ENCODE results near the gene LCOR.
"Not testable (repeated sequence)": the region's sequence is repeated elsewhere in the genome, so short reads cannot be mapped to it uniquely, and the experiment has no call there.

LCOR gene

DNA sequence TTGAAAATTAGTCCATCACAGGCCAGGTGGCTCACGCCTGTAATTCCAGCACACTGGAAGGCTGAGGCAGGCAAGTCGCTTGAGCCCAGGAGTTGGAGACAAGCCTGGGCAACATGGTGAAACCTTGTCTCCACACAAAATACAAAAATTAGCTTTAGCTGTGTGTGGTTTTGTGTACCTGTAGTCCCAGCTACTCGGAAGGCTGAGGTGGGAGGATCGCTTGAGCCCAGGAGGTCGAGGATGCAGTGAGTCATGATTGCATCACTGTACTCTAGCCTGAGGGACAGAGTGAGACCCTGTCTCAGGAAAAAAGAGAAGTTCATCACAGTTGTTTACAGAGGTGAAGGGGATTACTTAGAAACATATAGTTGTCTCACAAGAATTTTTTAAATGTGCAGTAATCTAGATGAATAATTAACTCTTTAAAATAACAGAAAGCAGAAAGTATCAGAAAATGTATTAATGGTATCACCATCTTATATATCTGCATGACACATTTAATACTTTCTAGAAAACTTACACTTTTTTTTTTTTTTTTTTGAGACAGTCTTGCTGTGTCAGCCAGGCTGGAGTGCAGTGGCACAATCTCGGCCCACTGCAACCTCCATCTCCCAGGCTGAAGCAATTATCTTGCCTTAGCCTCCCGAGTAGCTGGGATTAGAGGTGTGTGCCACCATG lies 8.9 kb downstream of the LCOR start:
- no peak for DNase-seq (ENCODE audit: low spot score)

DNA sequence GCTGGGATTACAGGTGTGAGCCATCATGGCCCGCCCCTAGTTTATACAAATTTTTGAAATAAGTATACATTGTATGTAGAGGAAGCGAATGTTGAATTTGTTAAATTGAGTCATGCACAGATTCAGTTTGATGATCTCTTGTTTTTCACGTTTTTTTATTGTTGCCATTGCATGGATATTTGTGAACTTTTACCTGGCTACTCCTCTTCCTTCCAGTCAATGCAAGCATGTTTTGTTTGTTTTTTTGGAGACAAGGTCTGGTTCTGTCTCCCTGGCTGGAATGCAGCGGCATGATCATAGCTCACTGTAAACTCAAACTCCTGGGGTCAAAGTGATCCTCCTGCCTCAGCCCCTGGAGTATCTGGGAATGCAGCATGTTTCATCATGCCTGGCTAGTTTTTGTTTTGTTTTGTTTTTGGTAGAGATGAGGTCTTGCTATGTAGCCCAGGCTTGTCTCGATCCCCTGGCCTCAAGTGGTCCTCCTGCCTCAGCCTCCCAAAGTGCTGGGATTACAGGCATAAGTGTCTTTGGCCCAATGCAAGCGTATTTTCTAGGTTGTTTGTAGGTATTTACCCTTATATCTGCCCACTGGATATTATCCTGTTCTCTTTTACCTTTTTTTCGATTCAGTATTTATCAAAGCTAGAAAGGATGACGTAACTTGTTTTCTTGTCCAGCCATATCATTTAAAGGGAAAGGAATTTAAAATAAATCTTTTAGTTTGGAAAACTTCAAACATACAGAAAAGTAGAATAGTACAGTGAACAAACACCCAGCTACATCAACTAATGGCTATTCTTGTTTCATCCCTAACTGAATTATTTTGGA lies 11.0 kb downstream of the LCOR start:
- DNase-seq (ENCODE audit: low spot score) = no peak

DNA sequence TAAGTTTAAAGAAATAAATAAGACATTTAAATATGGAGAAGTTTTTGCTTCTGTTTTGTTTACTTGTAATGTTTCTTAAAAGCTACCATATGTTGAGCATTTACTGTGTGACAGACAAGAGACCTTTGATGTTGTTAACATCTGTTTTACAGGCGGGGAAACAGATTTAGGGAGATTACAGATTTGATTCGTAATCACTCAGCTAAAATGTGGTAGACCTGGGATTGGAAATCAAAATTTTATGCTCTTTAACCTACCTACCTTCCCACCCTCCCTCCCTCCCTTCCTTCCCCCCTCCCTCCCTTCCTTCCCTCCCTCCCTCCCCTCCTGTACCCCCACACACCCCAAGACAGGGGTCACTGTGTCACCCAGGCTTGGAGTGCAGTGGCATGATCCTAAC lies 11.7 kb downstream of the LCOR start:
- no peak for DNase-seq (ENCODE audit: low spot score)

DNA sequence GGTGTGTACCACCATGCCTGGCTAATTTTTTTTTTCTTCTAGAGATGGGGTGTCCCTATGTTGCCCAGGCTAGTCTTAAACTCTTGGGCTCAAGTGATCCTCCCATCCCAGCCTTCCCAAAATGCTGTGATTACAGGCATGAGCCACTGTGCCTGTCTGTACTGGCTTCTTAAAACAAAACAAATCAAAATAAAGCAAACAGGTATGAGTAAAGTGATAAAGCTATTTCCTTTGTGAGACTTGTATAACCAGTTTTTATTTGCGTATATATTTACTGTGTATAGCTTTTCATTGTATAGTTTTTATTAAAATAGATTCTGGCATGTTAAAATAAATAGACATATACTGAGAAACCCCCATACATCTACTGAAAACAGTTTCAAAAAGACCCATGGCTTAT lies 14.3 kb downstream of the LCOR start:
- no peak for DNase-seq (ENCODE audit: low spot score)

DNA sequence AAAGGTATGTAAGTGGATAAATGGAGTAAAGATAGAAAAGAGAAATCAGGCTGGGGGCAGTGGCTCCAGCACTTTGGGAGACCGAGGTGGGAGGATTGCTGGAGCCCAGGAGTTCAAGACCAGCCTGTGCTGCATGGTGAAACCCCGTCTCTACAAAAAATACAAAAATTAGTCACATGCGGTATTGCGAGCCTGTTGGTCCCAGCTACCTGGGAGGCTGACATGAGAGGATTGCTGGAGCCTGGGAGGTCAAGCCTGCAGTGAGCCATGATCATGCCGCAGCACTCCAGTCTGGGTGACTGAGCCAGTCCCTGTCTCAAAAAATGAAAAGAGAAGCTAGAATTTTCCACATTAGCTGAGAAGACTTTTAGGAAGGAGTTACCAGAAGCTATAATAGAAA lies 14.8 kb downstream of the LCOR start:
- DNase-seq (ENCODE audit: low spot score) = no peak

DNA sequence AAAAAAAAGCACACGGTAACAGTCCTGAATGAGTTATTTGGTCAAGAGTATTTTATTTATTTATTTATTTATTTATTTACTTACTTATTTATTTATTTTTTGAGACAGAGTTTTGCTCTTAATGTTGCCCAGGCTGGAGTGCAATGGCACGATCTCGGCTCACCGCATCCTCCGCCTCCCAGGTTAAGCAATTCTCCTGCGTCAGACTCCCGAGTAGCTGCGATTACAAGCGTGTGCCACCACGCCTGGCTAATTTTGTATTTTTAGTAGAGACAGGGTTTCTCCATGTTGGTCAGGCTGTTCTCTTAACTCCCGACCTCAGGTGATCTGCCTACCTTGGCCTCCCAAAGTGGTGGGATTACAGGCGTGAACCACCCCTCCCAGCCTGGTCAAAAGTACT lies 15.3 kb downstream of the LCOR start:
- DNase-seq (ENCODE audit: low spot score) = not testable (repeated sequence)

DNA sequence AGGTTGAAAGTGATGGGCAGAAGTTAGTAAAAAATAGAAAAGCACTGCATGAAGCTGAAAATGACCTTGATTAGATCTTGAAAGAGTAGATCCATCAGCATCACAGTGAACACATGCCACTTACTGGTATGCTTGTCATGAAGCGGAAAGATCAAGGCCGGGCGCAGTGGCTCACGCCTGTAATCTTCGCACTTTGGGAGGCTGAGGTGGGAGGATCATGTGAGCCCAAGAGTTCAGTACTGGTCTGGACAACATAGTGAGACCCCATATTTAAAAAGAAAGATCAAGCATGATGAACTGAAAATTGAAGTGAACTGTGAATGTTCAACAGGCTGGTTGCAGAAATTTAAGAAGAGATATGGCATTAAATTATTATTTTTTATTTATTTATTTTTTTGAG lies 18.0 kb downstream of the LCOR start:
- no peak for DNase-seq (ENCODE audit: low spot score)

DNA sequence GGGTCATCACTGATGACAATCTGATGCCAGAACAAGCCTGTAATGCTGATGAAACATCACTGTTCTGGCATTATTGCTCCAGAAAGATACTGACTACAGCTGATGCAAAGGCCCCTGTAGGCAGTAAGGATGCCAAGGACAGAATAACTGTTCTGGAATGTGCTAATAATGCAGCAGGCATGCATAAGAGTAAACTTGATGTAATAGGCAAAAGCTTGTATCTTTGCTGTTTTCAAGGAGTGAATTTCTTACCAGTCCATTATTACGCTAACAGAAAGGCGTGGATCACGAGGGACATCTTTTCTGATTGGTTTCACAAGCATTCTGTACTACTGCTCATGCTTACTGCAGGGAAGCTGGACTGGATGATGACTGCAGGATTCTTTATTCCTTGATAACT lies 18.7 kb downstream of the LCOR start:
- DNase-seq (ENCODE audit: low spot score) = no peak

DNA sequence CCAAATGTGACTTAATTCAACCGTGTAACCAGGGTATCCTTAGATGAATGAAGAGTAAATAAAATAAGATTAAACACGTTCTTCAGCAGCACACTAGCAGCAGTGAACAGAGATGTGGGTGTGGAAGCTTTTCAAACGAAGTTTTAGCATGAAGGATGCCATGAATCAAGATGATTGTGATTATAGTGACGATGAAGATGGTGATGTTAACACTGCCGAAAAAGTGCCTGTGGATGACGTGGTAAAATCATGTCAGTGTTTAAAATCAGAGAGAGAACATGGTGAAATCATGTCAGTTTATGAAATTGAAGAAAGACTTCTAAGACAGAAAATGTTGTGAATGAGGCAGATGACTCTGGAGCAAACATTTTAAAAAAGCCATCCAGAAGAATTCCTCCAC lies 19.2 kb downstream of the LCOR start:
- DNase-seq (ENCODE audit: low spot score) = no peak

DNA sequence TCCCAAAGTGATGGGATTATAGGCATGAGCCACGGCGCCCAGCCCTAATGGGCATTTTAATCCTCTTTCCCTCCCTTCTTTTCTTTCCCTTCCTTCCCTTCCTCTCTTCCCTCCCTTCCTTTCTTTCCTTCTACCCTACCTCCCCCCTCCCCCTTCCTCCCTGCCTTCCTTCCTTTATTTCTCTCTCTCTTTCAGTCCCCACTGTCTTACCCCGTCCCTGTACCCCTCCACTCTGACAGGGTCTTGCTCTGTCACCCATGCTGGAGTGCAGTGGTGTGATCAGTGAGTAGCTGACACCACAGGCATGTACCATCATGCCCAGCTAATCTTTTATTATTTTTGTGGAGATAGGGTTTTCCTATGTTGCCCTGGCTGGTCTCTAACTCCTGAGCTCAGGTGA lies 24.2 kb downstream of the LCOR start:
- DNase-seq (ENCODE audit: low spot score) = no peak

DNA sequence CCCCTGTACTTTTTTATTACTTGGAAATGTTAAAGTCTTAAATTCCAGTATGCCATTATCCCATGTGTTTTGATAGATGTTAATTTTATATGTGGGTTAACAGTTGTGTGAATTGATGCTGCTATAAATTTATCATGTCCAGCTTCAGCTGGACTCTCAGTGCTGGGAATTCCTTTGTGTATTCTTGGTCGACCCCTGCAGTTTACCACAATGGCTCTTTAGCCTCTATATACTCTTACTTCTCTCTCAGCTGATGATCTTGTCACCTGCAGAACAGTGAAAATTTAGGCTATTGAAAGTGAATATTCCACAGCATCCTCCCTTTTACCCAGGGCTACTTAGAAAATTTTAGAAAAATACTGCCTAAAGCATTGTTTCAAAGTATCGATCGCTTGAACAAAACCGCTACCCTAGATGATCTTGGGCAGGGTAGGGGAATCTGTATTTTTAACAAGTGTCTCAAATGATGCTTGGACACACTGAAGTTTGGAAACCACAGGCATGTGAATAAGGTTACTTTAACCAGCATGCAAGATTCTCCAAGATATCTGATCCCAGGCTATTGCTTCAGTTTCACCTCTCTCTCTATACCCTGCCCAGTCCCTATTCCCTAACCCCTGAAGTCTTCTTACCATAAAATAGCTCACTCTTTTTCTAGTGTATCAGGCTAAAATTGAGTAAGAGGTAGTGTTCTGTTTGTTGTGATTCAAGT lies 25.4 kb downstream of the LCOR start:
- DNase-seq (ENCODE audit: low spot score) = no peak

DNA sequence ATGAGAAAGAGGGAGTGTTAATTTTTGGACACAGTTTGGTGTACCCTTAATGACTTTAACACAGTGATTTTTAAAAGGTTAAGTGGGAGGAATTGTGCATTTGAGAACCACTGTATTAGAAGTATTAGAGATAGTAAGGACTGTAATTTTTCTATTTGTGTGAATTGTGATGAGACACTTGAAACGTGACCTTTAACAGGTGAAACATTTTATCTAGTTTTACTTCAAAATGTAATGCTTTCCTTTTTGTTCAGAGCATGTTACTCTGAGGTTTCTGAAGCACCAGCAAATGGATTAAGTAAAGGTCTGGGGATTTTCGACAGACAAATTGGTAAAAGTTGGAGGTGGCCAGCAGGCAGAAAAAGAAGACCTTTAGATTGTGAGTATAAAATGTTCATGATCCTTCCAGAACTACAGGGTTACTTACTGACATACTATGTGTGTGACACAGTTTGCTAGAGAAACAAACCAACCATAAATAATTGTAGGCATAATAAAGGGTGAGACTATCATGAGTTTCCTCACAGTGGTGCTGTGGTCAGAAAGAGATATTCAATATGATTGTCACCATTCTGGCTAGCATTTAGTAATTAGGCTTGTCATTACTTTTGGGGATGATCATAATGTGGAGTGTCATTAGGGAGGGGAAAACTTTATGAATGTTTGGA lies 26.1 kb downstream of the LCOR start:
- no peak for DNase-seq (ENCODE audit: low spot score)

DNA sequence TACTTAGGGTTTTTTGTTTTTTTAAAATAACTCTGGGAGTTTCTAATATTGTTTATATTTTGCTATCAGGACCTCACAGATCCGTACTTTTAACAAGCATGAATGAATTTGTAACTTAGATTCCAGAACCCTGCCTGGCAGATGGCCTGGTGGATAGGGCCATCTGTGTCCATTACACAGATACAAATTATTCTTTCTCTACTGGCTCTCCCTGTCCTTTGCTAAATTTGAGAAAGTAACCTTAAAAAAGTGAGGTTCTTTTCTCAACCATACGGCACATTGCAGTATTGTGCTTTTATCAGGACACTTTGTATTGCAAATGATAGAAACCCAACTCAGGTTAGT lies 26.6 kb downstream of the LCOR start:
- DNase-seq (ENCODE audit: low spot score) = no peak

DNA sequence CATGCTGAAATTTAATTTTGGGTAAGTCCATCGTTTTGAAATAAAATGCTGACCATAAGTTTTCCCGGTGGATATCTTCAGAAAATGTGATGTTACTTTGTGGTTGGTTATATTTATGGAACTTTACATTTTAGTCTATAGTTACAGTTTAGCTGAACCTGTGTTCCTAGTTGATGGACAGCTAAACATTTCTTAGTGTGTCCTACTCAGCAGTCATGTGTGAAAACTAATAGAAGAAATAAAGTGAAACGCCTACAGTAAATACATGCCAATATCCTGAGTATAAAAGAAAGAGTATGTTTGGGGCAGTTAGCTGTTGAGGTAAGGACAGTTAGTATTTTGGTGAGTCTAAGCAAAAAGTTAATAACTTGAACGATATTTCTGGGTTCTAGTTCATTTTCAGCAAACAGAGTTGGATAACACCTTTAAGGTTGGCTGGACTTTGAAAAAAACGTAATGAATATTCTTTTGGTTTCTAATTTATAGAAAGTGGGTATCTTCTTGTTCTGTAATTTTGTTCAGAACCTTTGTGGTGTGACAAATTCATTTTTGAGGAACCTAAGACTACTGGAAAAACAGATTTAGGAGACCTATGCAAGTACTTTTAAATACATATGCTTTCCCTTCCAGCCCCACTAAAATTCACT lies 28.7 kb downstream of the LCOR start:
- DNase-seq (ENCODE audit: low spot score) = no peak

DNA sequence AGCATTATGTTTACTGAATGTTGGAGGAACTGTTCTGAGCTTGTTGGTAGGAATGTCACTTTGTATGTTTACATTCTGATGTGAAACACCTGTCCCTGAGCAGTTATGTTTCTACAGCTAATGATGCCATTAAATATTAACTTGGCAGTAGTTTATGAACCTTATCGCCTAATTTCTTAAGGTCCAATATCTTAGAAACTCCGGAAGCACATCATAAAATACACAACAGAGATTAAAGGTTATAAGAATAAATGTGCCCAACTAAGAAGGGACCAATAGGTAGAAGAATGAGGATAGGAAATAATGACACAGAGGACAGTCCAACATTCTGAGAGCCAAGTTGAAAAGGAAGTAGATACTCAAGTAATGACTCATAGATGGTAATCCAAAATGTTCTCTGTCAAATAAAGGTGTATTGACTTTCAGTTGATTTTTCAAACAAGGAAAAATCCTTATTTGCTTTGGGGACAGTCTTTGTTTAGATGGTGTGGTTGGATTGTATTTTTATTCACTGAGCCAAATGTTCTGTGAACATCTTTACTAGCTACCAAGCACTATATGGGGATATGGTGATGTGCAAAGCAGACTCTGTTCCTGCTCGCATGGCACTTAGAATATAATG lies 31.9 kb downstream of the LCOR start:
- peak; percentile 90 for DNase-seq (ENCODE audit: low spot score)

DNA sequence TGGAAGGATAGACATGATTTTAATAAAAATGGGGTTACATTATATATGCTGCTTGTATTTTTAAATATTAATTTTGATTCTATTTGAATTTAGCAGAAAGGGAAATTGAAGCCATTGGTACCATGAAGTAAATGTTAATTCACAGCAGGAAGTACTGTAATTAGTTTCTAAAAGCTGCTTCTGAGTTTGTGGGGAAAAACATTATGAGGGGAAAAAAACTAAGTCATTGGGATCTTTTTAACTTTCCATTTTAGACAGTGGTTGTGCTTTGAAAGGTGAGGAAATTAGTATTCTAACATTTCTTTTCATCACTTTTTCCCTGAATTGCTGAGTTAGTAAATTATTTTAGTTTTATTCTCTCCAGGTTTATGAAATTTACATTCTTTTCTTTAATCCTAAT lies 41.0 kb downstream of the LCOR start:
- DNase-seq (ENCODE audit: low spot score) = no peak

DNA sequence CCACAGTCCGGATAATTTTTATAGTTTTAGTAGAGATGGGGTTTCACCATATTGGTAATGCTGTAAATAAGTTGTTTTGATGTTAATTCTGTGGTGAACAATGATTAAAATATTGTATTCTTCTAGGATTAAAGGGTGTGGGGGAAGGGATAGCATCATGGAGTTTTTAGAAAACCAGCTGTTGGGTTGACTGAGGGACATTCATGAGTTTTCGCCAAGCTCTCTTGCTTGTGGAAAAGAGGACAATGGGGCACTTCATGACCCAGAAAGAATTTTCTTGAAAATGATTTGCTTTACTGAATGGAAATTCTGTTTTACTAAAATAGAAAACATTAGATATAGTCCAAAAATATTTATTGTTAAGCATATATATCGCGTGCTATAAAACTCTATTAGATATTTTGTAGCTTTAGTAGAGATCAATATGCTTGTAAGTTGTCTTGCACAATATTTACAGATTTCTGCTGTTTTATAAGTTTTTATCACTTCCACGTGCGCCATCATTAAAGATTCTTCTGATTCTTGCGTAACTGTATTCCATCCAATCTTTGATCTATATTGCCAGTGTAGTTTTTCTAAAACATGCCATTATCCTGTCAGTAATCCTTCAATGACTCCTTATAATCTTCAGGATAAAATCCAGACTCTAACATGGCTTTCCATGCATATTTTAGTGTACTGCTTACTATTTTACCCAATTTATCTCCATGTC lies 41.8 kb downstream of the LCOR start:
- DNase-seq (ENCODE audit: low spot score) = no peak

DNA sequence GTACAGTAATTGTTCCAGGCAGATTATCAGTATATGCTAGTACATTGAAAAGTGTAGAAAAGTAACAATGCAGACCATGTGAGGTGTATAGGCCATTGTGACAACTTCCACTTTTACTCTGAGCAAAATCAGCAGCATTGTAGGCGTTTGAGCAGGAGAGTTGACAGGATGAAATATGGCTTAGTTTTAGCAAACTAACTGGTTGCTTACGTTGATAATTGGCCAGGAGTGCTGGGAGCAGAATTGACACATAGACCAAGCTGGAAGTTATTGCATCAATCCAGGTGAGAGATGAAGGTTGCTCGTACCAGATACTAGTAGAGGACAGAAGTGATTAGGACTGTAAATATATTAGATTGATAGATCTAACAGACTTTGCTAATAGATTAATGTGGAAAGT lies 46.0 kb downstream of the LCOR start:
- DNase-seq (ENCODE audit: low spot score) = no peak

DNA sequence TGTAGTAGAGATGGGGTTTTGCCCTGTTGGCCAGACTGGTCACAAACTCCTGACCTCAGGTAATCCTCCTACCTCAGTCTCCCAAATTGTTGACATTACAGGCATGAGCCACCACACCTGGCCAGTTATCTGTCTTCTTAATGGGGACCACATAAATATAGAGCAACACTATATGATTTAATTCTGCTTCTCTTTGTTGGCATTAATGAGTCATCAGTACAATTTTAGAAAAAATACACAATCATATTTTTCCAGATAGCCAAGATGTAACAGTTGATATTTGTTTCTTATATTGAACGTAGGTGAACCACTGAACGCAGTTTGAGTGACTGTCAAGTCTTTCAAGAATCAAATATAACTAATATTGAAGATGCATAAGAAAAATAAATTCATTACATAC lies 48.5 kb downstream of the LCOR start:
- DNase-seq (ENCODE audit: low spot score) = no peak

DNA sequence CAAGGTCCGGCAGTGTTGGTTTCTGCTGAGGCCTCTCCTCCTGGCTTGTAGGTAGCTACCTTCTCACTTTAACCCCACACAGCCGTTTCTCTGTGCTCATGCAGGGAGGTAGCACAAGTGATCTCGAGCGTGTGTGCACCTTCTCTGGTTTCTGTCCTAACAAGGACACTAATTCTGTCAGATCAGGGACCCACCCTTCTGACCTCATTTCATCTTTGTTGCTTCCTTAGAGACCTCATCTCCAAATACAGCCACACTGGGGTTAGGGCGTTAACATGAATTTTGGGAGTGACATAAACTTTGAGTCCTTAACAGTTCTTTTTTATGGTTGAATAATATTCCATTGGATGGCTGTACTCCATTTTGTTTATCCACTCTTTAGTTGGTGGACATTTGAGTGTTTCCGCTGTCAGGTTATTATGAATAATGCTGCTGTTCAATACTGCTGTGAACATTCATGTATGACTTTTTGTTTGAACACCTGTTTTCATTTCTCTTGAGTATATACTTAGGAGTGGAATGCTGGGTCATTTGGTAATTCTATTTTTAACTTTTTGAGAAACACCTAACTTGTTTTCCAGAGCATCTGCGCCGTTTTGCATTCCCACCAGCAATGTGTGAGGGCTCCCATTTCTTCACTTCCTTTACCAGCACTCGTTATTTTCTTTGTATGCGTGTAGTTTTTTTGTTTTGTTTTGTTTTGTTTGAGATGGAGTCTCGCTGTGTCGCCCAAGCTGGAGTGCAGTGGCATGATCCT lies 57.5 kb downstream of the LCOR start:
- DNase-seq (ENCODE audit: low spot score) = no peak

DNA sequence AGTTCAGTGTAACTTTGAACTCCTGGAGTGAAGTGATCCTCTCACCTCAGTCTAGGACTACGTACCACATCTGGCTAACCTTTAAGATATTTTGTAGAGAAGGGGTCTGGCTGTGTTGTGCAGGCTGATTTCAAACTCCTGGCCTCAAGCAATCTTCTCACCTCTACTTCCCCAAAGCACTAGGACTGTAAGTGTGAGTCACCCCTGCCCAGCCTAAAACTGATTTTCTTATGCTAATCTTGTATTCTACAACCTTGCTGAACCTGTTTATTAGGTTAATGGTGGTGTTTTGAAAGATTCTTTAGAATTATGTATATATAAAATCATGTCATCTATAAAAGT lies 58.0 kb downstream of the LCOR start:
- DNase-seq (ENCODE audit: low spot score) = peak; percentile 30

Measured in LoVo (cell line).